HCT116 (cell line): Measurements from ENCODE around the gene TCIRG1. TPM values are rescaled to one million over a fixed set of nuclear protein-coding genes. Genes with fewer than 3 reads are reported as not detected.

Experiments used
- ATAC-seq: fragments of 200-7000 bp; cut with Tn5 transposase; 2 replicates; pipeline ENCODE4 v1.9.1; 2020; ENCODE audit warnings: mild to moderate bottlenecking, moderate library complexity
- BruUV-seq: library from RNA; stranded (reverse); fragments of 400-500 nt; replicated peaks from 2 replicates; lab custom pipeline; 2021; lab: Mats Ljungman, UMichigan
- CTCF ChIA-PET: fragments of 300-600 bp; sonication (Branson Sonifier 250); formaldehyde crosslinking; loops from one replicate; lab custom pipeline; 2021; ENCODE audit warnings: antibody characterized with exemption; lab: Charles Lee
- POLR2A ChIA-PET: fragments of 300-600, 350-600 bp; sonication (Branson Sonifier 250); formaldehyde crosslinking; loops from one replicate; lab custom pipeline; 2021; ENCODE audit warnings: antibody characterized with exemption; lab: Charles Lee
- RAD21 ChIA-PET, 2 experiments: fragments of 300-600 bp; sonication (Branson Sonifier 250); formaldehyde crosslinking; loops; one replicate each; lab custom pipeline; 2023; ENCODE audit warnings: low total read pairs in 2 of 2; ENCODE audit not compliant: uncharacterized antibody in 2 of 2, unreplicated experiment in 2 of 2, low non-redundant PET in 1 of 2; lab: Charles Lee
- DNase-seq: peaks from one replicate; pipeline ENCODE4 v3.0.0-alpha.2; 2010; ENCODE audit warnings: low read depth, low spot score
- H2AFZ ChIP-seq: fragments of 200-600 bp; shearing (Covaris generic), sonication (generic); 2 replicates; pipeline ENCODE4 v1.6.1; 2017; ENCODE audit warnings: low read depth, mixed run types, mixed read lengths, antibody characterized with exemption, low read length; ENCODE audit not compliant: poor library complexity, severe bottlenecking
- H3K27ac ChIP-seq: 2 replicates; pipeline ENCODE4 v1.5.1; 2012; ENCODE audit warnings: low read depth, low read length
- H3K27me3 ChIP-seq: fragments of 200-600 bp; sonication (generic); 2 replicates; pipeline ENCODE4 v1.6.1; 2016; ENCODE audit warnings: mixed run types, low read length, mixed read lengths; ENCODE audit not compliant: insufficient read depth
- H3K36me3 ChIP-seq, 2 experiments: fragments of 200-500 bp in 1 of 2; fragments of 200-600 bp in 1 of 2; sonication (Bioruptor generic) in 1 of 2; sonication (generic) in 1 of 2; 2 replicates each; pipeline versions ENCODE4 v1.5.1 to v1.6.1; 2014 to 2016; ENCODE audit warnings: low read length in 2 of 2, inconsistent platforms in 1 of 2, mixed read lengths in 1 of 2, mixed run types in 1 of 2; ENCODE audit not compliant: insufficient read depth in 2 of 2, control insufficient read depth in 1 of 2
- H3K4me1 ChIP-seq, 2 experiments: fragments of 200-600 bp in 1 of 2; sonication (generic) in 1 of 2; 2 replicates each; pipeline versions ENCODE4 v1.5.1 to v1.6.1; 2012 to 2017; ENCODE audit warnings: low read length in 2 of 2, inconsistent platforms in 1 of 2, mild to moderate bottlenecking in 1 of 2, mixed read lengths in 1 of 2, mixed run types in 1 of 2, moderate library complexity in 1 of 2; ENCODE audit not compliant: insufficient read depth in 2 of 2, control insufficient read depth in 1 of 2
- H3K4me2 ChIP-seq: fragments of 200-600 bp; sonication (generic); 2 replicates; pipeline ENCODE4 v1.6.1; 2017; ENCODE audit warnings: mixed run types, low read length, mixed read lengths
- H3K4me3 ChIP-seq, 2 experiments: fragments of 200-600 bp in 1 of 2; sonication (generic) in 1 of 2; replicated peaks in 1 of 2; 2 replicates each; pipeline ENCODE4 v1.5.1; 2011 to 2016; ENCODE audit warnings: low read length in 2 of 2, control low read depth in 1 of 2, low read depth in 1 of 2, mild to moderate bottlenecking in 1 of 2, mixed read lengths in 1 of 2, mixed run types in 1 of 2
- H3K79me2 ChIP-seq: fragments of 200-600 bp; sonication (generic); 2 replicates; pipeline ENCODE4 v1.6.1; 2017; ENCODE audit warnings: mild to moderate bottlenecking, mixed run types, low read length, moderate library complexity, mixed read lengths; ENCODE audit not compliant: insufficient read depth
- H3K9ac ChIP-seq: fragments of 200-600 bp; sonication (generic); 2 replicates; pipeline ENCODE4 v1.6.1; 2016; ENCODE audit warnings: low read length, mixed read lengths
- H3K9me2 ChIP-seq: fragments of 200-600 bp; sonication (generic), shearing (Covaris generic); 2 replicates; pipeline ENCODE4 v1.6.1; 2017; ENCODE audit warnings: mixed run types, mild to moderate bottlenecking, moderate library complexity; ENCODE audit not compliant: insufficient read depth
- H3K9me3 ChIP-seq, 2 experiments: fragments of 200-500 bp in 1 of 2; fragments of 200-600 bp in 1 of 2; sonication (Bioruptor generic) in 1 of 2; sonication (generic) in 1 of 2; 2 replicates each; pipeline ENCODE4 v1.6.1; 2014 to 2017; ENCODE audit warnings: low read length in 2 of 2, mixed read lengths in 2 of 2, inconsistent platforms in 1 of 2, low read depth in 1 of 2, mild to moderate bottlenecking in 1 of 2, mixed run types in 1 of 2, moderate library complexity in 1 of 2; ENCODE audit not compliant: control insufficient read depth in 1 of 2, insufficient read depth in 1 of 2
- H4K20me1 ChIP-seq: fragments of 200-600 bp; sonication (generic), shearing (Covaris generic); 2 replicates; pipeline ENCODE4 v1.6.1; 2017; ENCODE audit warnings: mixed run types, mild to moderate bottlenecking, moderate library complexity; ENCODE audit not compliant: insufficient read depth
- CEBPB ChIP-seq: IDR thresholded peaks from 2 replicates; pipeline ENCODE4 v1.6.1; 2012; ENCODE audit warnings: low read depth
- EZH2 ChIP-seq: fragments of 200-600 bp; sonication (generic); IDR thresholded peaks from 2 replicates; pipeline ENCODE4 v1.6.1; 2017; ENCODE audit warnings: antibody characterized with exemption, mixed run types
- FOSL1 ChIP-seq: IDR thresholded peaks from 2 replicates; pipeline ENCODE4 v1.6.1; 2012; ENCODE audit warnings: low read depth
- intact Hi-C: fragments of 100-400 bp; cut with micrococcal nuclease; formaldehyde crosslinking; loops from 2 replicates; pipeline ENCODE4 v1.10.0; 2022
- total RNA-seq: library from RNA; stranded (reverse); gene quantifications from one replicate; pipeline ENCODE4 v1.2.1, GENCODE V29; 2021; ENCODE audit not compliant: unreplicated experiment
- TF ChIP-seq, protein P1 (sequence below): IDR thresholded peaks from 2 replicates; pipeline ENCODE4 v1.6.1; 2011; ENCODE audit warnings: mild to moderate bottlenecking, low read length, moderate library complexity; ENCODE audit not compliant: insufficient replicate concordance; ENCODE audit errors: extremely low read depth

Gene TCIRG1
- total RNA-seq, 1 experiment from 2014 or later: 101 TPM

DNA sequence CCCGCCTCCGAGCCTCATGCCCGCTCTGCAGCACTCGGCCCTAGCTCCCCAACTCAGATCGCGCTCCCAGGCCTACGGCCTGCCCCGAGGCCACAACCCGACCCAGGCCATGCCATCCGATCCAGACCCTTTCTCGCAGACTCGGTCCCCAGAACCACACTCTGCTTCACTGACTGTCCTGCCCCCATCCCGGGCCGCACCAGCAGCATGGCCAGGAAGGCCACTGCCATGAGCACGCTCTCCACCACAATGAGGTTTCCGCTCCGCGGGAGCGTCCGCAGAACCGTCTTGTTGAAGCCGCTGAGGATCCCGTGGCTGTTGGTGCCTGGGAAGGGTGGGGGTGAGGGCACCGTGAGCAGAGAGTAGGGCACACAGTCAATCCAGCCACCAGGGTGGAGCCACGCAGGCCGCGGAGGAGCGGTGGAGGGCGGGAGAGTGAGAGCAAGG, 41.3 kb upstream of the TCIRG1 start:
- ChIA-PET POLR2A (interaction anchor here (1.4 kb wide), 1 partner anchor 13 kb away, joined by 9 read pairs; the partner anchor contains the start of gene ALDH3B1), RAD21 (no interaction called here), CTCF (interaction anchor here (0.8 to 1.4 kb wide), 3 partner anchors 19 to 211 kb away, joined by 3 to 10 read pairs (median 3); no protein-coding TSS in a partner anchor)
- H3K9me3 ChIP-seq: no peaks in the 10 kb centered on the region
- intact Hi-C loops: loop anchor here (10.0 kb wide), 1 partner anchor 143 kb away; no protein-coding TSS in a partner anchor
- no peak overlapping the region for H2AFZ ChIP-seq
- H3K27me3 ChIP-seq: no peaks in the 10 kb centered on the region
- no TSS peak for BruUV-seq
- H3K4me3 ChIP-seq: no peak overlapping the region
- H4K20me1 ChIP-seq: no peaks in the 10 kb centered on the region
- TF ChIP-seq, protein P1, sequence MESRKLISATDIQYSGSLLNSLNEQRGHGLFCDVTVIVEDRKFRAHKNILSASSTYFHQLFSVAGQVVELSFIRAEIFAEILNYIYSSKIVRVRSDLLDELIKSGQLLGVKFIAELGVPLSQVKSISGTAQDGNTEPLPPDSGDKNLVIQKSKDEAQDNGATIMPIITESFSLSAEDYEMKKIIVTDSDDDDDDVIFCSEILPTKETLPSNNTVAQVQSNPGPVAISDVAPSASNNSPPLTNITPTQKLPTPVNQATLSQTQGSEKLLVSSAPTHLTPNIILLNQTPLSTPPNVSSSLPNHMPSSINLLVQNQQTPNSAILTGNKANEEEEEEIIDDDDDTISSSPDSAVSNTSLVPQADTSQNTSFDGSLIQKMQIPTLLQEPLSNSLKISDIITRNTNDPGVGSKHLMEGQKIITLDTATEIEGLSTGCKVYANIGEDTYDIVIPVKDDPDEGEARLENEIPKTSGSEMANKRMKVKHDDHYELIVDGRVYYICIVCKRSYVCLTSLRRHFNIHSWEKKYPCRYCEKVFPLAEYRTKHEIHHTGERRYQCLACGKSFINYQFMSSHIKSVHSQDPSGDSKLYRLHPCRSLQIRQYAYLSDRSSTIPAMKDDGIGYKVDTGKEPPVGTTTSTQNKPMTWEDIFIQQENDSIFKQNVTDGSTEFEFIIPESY: no peak
- no peak for TF ChIP-seq EZH2
- no peak for TF ChIP-seq CEBPB
- no peak for TF ChIP-seq FOSL1
- peak overlapping the region; percentile 49; the same call in 1 of the 2 replicates for H3K9ac ChIP-seq
- ATAC-seq (no peak), DNase-seq (no peak)
- H3K4me2 ChIP-seq: peak overlapping the region; percentile 89
- H3K36me3 ChIP-seq: no peaks in the 10 kb centered on the region
- 0 out of 2 replicates have a peak, but pooled peaks cover 3% of the 10 kb centered on the region for H3K79me2 ChIP-seq
- peaks cover 16 to 26% of the 10 kb centered on the region in 2 experiments for H3K4me1 ChIP-seq
- no peaks in the 10 kb centered on the region for H3K9me2 ChIP-seq
- peak overlapping the region; percentile 46 for H3K27ac ChIP-seq
